HepG2 (cell line): ENCODE results near the gene CIAPIN1. TPM values are rescaled to one million over a fixed set of nuclear protein-coding genes. Genes with fewer than 3 reads are reported as not detected.

ENCODE experiments used
- HDAC1 ChIP-seq: sonication (generic); formaldehyde crosslinking; IDR thresholded peaks from 2 replicates; pipeline ENCODE4 v1.5.1; 2020; ENCODE audit warnings: mild to moderate bottlenecking, missing genetic modification reagents
- HNRNPL ChIP-seq: fragments of 200-400 bp; formaldehyde crosslinking; IDR thresholded peaks from 2 replicates; pipeline ENCODE4 v1.6.1; 2017; ENCODE audit warnings: mild to moderate bottlenecking, low read depth, low read length
- MTF2 ChIP-seq: sonication (generic); formaldehyde crosslinking; IDR thresholded peaks from 2 replicates; pipeline ENCODE4 v1.5.0; 2020; ENCODE audit warnings: missing genetic modification reagents, borderline replicate concordance
- SIX1 ChIP-seq: sonication (generic); formaldehyde crosslinking; IDR thresholded peaks from 2 replicates; pipeline ENCODE4 v1.4.0; 2020; ENCODE audit warnings: missing genetic modification reagents, borderline replicate concordance
- TBX3 ChIP-seq: fragments of 450-650 bp; IDR thresholded peaks from 2 replicates; pipeline ENCODE4 v1.6.1; 2017; ENCODE audit warnings: antibody characterized with exemption, mild to moderate bottlenecking, inconsistent platforms, borderline replicate concordance
- ZBTB7A ChIP-seq: sonication (generic); formaldehyde crosslinking; IDR thresholded peaks from 2 replicates; pipeline ENCODE4 v1.8.0; 2022; ENCODE audit warnings: mild to moderate bottlenecking, missing genetic modification reagents
- ZFP41 ChIP-seq: sonication (generic); formaldehyde crosslinking; IDR thresholded peaks from 2 replicates; pipeline ENCODE4 v1.4.0; 2020; ENCODE audit warnings: mild to moderate bottlenecking, missing genetic modification reagents, borderline replicate concordance
- ZNF24 ChIP-seq: fragments of 450-650 bp; IDR thresholded peaks from 2 replicates; pipeline ENCODE4 v1.6.1; 2017; ENCODE audit warnings: antibody characterized with exemption, mild to moderate bottlenecking
- ZNF333 ChIP-seq: sonication (generic); formaldehyde crosslinking; IDR thresholded peaks from 2 replicates; pipeline ENCODE4 v1.4.0; 2020; ENCODE audit warnings: mild to moderate bottlenecking, missing genetic modification reagents, borderline replicate concordance
- ZNF44 ChIP-seq: sonication (generic); formaldehyde crosslinking; IDR thresholded peaks from 2 replicates; pipeline ENCODE4 v1.5.1; 2020; ENCODE audit warnings: mild to moderate bottlenecking, missing genetic modification reagents
- ZNF549 ChIP-seq: sonication (generic); formaldehyde crosslinking; IDR thresholded peaks from 2 replicates; pipeline ENCODE4 v1.5.0; 2020; ENCODE audit warnings: missing genetic modification reagents
- ZNF788 ChIP-seq: sonication (generic); formaldehyde crosslinking; IDR thresholded peaks from 2 replicates; pipeline ENCODE4 v1.5.0; 2020; ENCODE audit warnings: mild to moderate bottlenecking, missing genetic modification reagents, borderline replicate concordance
- polyA plus RNA-seq, 8 experiments: library from polyadenylated mRNA; depleted of rRNA in 3 of 8; stranded (reverse) in 7 of 8; unstranded in 1 of 8; fragments of >200 nt; fragmentation: Illumina TruSeq in 4 of 8; extraction: Trizol in 4 of 8; gene quantifications; 2 replicates each; pipeline versions ENCODE4 v1.2.1 to v1.2.3, GENCODE V29; 2011 to 2016; ENCODE audit warnings: low read depth in 4 of 8, missing spikeins in 1 of 8, mixed read lengths in 1 of 8; ENCODE audit not compliant: insufficient read depth in 1 of 8
- total RNA-seq, 5 experiments: library from RNA; depleted of rRNA; stranded (reverse); fragments of >200 nt; fragmentation: Illumina TruSeq; extraction: Trizol; gene quantifications; 2 replicates each; pipeline ENCODE4 v1.2.3, GENCODE V29; 2016; ENCODE audit warnings: low read depth in 1 of 5
- TF ChIP-seq, protein P1 (sequence below): sonication (generic); formaldehyde crosslinking; IDR thresholded peaks from 2 replicates; pipeline ENCODE4 v1.5.0; 2020; ENCODE audit warnings: mild to moderate bottlenecking, missing genetic modification reagents, borderline replicate concordance
- TF ChIP-seq, protein P2 (sequence below): sonication (generic); formaldehyde crosslinking; IDR thresholded peaks from 2 replicates; pipeline ENCODE4 v1.8.0; 2022; ENCODE audit warnings: missing genetic modification reagents, mild to moderate bottlenecking, moderate library complexity, borderline replicate concordance
- TF ChIP-seq, protein P3 (sequence below): sonication (generic); formaldehyde crosslinking; IDR thresholded peaks from 2 replicates; pipeline ENCODE4 v1.5.0; 2020; ENCODE audit warnings: mild to moderate bottlenecking, missing genetic modification reagents, moderate library complexity
- TF ChIP-seq, protein P4 (sequence below): sonication (generic); formaldehyde crosslinking; IDR thresholded peaks from 2 replicates; pipeline ENCODE4 v1.5.0; 2020; ENCODE audit warnings: missing genetic modification reagents, mild to moderate bottlenecking, borderline replicate concordance

The CIAPIN1 gene
- total and polyA plus RNA-seq, 2 of the 13 experiments (the other 11 are each of a cell fraction or from before 2014, with no cell fraction given) = 69.3 to 89.7 TPM

DNA sequence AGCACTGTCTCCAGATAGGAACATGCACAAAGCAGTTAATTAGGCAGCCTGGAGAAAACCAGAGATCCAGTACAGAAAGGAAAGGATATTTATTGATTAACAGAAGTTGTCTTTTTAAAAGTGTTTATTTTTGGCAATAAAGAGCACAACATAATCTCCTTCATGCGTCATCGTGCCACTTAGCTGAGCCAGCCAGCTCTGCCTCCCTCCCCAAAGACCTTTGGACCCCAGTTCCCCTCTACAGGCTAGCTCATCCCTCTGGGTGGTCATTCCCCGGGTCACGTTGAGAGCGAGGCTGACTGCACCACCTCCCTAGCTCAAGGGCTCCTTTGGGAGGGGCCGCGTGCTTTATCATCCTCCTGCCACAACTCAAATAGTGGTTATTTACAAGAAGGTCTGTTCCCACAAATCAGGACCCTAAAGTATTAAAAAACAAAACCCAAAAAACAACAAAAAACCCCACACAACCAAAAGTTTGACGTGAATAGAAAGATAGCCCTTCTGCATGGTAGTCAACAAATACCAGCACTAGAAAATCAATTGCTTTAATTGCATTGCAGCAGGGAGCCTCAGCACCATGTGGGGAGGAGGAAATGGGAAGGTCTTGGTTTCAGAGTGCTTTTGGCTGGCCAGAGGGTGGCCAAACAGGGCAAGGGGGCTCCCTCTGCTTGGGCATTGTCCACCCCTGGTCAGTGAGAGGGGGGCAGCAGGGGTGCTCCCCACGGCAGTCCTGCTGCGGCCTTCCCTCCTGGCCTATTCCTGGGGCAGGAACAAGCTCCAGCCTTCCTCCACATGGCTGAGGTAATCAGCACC lies 24.9 kb upstream of the CIAPIN1 start (continued):
- TF ChIP-seq ZNF44 = no peak
- TF ChIP-seq MTF2 (CRISPR knock-in tag) = no peak
- no peak; the same call in 1 of the 2 replicates for TF ChIP-seq ZBTB7A (CRISPR knock-in tag)
- no peak for TF ChIP-seq ZNF549 (CRISPR knock-in tag)
- TF ChIP-seq ZNF788 (CRISPR knock-in tag) = peak; percentile 51; the same call in 1 of the 2 replicates
- TF ChIP-seq HDAC1 (CRISPR knock-in tag) = peak; percentile 77
- TF ChIP-seq HNRNPL = no peak
- TF ChIP-seq SIX1 = peak; percentile 60; the same call in 1 of the 2 replicates
- TF ChIP-seq ZNF333 = no peak
- TF ChIP-seq ZFP41 (CRISPR knock-in tag) = no peak
- TF ChIP-seq, protein P1, sequence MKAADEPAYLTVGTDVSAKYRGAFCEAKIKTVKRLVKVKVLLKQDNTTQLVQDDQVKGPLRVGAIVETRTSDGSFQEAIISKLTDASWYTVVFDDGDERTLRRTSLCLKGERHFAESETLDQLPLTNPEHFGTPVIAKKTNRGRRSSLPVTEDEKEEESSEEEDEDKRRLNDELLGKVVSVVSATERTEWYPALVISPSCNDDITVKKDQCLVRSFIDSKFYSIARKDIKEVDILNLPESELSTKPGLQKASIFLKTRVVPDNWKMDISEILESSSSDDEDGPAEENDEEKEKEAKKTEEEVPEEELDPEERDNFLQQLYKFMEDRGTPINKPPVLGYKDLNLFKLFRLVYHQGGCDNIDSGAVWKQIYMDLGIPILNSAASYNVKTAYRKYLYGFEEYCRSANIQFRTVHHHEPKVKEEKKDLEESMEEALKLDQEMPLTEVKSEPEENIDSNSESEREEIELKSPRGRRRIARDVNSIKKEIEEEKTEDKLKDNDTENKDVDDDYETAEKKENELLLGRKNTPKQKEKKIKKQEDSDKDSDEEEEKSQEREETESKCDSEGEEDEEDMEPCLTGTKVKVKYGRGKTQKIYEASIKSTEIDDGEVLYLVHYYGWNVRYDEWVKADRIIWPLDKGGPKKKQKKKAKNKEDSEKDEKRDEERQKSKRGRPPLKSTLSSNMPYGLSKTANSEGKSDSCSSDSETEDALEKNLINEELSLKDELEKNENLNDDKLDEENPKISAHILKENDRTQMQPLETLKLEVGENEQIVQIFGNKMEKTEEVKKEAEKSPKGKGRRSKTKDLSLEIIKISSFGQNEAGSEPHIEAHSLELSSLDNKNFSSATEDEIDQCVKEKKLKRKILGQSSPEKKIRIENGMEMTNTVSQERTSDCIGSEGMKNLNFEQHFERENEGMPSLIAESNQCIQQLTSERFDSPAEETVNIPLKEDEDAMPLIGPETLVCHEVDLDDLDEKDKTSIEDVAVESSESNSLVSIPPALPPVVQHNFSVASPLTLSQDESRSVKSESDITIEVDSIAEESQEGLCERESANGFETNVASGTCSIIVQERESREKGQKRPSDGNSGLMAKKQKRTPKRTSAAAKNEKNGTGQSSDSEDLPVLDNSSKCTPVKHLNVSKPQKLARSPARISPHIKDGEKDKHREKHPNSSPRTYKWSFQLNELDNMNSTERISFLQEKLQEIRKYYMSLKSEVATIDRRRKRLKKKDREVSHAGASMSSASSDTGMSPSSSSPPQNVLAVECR (CRISPR knock-in tag) = no peak; the same call in 1 of the 2 replicates
- TF ChIP-seq, protein P2, sequence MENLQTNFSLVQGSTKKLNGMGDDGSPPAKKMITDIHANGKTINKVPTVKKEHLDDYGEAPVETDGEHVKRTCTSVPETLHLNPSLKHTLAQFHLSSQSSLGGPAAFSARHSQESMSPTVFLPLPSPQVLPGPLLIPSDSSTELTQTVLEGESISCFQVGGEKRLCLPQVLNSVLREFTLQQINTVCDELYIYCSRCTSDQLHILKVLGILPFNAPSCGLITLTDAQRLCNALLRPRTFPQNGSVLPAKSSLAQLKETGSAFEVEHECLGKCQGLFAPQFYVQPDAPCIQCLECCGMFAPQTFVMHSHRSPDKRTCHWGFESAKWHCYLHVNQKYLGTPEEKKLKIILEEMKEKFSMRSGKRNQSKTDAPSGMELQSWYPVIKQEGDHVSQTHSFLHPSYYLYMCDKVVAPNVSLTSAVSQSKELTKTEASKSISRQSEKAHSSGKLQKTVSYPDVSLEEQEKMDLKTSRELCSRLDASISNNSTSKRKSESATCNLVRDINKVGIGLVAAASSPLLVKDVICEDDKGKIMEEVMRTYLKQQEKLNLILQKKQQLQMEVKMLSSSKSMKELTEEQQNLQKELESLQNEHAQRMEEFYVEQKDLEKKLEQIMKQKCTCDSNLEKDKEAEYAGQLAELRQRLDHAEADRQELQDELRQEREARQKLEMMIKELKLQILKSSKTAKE (CRISPR knock-in tag) = peak; percentile 35; the same call in 1 of the 2 replicates
- no peak for TF ChIP-seq ZNF24
- TF ChIP-seq, protein P3, sequence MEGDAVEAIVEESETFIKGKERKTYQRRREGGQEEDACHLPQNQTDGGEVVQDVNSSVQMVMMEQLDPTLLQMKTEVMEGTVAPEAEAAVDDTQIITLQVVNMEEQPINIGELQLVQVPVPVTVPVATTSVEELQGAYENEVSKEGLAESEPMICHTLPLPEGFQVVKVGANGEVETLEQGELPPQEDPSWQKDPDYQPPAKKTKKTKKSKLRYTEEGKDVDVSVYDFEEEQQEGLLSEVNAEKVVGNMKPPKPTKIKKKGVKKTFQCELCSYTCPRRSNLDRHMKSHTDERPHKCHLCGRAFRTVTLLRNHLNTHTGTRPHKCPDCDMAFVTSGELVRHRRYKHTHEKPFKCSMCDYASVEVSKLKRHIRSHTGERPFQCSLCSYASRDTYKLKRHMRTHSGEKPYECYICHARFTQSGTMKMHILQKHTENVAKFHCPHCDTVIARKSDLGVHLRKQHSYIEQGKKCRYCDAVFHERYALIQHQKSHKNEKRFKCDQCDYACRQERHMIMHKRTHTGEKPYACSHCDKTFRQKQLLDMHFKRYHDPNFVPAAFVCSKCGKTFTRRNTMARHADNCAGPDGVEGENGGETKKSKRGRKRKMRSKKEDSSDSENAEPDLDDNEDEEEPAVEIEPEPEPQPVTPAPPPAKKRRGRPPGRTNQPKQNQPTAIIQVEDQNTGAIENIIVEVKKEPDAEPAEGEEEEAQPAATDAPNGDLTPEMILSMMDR = peak; percentile 34
- no peak; the same call in 1 of the 2 replicates for TF ChIP-seq TBX3
- TF ChIP-seq, protein P4, sequence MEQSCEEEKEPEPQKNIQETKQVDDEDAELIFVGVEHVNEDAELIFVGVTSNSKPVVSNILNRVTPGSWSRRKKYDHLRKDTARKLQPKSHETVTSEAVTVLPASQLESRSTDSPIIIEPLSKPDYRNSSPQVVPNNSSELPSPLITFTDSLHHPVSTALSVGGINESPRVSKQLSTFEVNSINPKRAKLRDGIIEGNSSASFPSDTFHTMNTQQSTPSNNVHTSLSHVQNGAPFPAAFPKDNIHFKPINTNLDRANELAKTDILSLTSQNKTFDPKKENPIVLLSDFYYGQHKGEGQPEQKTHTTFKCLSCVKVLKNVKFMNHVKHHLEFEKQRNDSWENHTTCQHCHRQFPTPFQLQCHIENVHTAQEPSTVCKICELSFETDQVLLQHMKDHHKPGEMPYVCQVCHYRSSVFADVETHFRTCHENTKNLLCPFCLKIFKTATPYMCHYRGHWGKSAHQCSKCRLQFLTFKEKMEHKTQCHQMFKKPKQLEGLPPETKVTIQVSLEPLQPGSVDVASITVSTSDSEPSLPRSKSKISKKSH (CRISPR knock-in tag) = 0 out of 2 replicates have a peak, but pooled peaks have one; percentile 11
